ENCODE data around the gene STXBP6.

STXBP6 gene

DNA sequence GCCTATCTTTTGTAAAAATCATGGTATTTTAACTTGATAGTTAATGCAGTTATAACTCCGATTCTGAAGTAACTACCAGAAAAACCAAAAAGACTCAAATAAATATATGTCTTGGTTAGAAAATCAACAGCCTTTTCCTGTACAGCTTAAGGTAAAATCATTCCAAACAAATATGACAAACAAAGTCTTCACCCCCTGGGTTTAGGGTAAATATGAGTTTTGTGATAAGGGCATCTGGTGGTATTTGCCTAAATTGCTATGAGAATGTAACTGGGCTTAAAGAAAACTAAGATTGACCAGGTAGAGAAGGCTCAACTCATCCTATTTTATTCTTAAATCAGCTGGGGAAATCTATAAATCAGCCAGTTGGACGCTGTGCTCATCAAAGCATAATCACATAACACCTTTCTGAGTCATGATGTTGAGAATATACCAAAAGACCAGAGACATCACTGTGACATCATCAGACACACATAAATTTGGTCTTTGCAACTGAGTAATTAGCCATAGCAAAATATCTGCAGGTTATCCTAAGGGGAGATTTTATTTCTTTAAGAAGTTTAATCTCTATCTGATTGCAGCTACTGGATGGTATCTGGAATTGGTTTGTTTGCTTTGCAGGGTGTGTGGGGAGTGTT lies 133.9 kb downstream of the STXBP6 start:
- no peak for DNase-seq (ENCODE audit: low spot score)

DNA sequence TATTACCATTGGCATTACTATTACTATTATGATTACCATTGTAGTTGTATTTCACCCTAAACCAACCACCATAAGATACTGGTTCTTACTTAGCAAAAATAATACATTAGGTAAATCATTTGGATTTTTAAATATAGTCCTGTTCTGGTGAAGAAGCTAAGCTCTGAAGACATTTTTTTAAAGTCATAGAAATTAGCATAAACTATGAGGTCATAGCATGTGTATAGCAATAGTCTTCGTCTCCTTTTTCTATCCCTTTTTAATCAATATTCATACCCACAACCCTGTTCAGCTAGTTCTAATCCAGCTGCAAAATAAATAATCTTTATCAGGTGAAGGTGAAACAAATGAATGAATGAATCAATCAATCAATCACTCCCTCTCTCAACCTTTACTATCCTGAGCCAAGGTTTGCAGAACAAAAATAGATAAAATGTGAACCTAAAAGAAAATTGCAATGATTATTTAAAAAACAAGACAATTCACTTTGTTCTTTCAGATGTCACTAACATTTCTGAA lies 134.5 kb downstream of the STXBP6 start:
- no peak for DNase-seq (ENCODE audit: low spot score)

DNA sequence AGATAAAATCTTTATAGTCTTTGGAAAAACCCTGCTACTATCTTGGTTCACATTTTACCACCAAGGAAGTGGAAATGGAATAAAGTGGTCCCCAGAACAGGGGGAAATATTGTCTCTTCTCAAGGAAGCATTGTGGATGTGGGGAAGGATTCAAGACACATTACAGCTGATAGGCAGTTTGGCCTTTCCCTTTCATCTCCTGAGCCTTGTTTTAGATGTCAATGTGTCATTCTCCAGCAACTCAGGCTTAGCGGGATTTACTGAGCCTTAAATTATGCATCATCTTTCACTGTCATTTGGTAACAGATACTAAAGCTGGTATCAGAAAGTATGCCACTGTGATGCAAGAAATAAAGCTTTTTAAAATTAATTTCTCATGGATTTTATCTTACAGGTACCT lies 136.2 kb downstream of the STXBP6 start:
- no peak for DNase-seq (ENCODE audit: low spot score)

DNA sequence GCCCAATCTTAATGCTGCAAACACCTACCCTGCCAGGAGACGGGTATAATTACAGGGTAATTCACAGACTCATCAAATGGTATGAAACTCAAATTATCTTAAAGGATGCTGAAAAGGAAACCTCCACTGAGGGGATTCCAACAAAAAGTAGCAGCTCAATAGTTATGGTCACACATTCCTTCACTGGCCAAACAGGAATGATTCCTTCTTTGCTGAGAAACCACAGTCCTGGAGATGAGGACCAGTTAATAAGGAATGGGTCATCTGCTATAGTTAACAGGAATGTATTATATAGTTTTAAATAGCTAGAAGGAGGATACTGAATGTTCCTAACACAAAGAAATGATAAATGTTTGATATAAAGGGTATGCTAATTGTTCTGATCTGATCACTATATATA lies 136.9 kb downstream of the STXBP6 start:
- DNase-seq (ENCODE audit: low spot score), result no peak

DNA sequence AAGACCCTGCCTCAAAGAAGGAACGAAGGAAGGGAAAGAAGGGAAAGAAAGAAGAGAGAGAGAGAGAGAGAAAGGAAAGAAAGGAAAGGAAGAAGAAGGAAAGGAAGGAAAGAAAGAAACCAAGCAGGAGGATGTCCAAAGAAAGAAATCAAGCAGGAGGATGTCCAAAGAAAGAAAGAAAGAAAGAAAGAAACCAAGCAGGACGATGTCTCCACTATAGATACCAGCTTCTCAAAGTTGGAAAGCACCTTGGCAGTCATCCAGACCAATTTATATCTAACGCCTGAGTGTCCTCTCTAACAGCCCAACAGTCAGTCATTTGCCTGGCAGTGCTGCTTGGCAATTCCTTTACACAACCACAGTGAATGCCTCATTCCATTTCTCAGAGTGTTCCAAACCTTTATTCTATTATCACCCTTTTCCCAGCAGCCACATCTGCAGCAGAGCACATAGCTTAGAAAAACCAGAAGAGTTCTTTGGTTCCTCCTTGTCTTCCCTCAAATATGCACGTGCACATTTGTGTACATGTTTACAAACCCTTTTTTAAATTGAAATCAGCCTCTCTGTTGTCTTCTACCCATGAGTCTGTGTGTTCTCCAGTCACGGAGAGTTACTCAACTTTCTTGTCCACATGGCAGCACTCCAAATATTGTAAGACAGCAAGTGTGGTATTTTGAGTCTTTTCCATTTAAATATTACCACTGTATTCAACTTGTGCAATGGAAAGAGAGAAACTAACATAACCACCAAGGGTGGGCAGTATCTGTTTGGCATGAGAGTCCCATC lies 138.4 kb downstream of the STXBP6 start:
- DNase-seq (ENCODE audit: low spot score), result no peak

DNA sequence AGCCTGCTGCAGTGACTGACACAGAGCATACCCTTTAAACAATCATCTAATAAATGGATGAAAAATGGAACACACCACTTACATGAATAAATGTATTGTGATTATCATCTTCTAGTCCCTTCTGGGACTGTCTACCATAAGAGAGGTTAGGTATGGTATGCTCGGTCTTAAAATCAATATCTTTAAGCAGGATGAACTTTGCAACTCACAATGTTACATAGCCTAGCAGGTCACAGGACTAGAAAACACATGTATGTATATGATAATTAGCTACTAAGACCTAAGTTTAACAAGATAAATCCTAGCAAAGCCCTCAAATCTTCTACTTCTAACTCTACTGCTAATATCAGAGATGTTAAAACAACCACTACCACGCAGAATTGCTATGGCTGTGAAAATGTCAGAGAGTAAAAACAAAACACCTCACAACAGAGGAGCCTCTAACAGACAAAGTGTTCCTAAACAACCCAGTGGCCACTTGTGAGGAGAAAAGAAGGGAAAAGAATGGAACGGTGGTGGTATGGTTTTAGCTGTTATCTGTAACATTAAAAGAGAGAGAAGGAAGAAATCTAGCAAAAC lies 139.4 kb downstream of the STXBP6 start:
- no peak for DNase-seq (ENCODE audit: low spot score)

DNA sequence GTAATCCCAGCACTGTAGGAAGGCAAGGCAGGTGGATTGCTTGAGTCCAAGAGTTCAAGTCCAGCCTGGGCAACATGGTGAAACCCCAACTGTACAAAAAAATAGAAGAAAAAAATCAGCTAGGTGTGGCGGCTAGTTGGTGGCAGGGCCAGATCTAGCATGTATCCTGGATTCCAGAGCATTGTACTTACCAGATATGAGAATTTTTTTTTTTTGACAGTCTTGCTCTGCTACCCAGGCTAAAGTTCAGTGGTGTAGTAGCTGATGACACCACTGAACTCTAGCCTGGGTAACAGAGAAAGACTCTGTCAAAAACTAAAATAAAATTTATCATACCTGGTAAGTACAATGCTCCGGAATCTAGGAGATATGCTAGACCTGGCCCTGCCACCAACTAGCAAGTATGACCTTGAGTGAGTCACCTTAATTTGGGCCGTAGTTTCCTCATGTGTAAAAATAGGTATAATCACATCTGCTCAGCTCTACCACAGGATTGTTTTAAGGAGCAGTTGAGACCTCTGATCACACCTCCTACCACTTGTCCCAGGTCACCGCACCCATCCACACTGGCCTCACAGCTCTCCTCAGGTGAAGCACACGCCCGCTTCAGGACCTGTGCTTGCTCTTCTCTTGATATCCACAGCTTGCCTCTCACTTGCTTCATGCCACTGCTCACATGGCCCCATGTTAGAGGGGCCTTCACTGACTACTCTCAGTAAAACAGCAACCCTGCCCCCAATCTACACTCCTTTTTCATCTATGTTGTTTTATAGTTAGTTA lies 140.2 kb downstream of the STXBP6 start:
- DNase-seq (ENCODE audit: low spot score), result no peak

DNA sequence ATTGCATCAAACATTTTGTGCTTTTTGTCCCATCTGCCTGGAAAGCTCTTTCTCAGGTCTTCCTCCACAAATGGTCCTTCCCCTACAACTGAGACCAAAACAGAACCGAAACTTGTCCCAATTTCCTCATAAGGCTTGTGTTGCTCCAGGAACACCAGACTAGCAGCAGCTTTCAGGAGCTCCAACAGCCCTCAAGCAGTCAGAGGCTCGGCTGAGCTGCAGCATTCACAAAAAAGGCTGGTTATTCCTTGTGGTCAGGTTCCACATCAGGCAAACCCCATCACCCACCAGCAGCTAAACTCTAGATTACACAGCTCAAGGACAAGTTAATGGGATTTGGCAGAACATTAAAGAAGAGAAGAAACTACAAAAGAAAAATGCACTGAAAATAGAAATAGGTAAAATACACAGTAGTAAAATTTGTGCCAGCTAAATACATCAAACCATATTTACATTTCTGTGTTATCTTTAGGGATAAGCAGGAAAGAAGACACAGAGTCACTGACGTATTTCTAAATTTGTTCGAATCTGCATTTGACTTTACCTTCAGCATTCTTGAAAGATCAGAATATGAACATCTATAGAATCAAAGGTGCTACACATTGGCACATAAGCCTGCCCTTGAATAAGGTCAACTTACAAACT lies 141.2 kb downstream of the STXBP6 start:
- no peak for DNase-seq (ENCODE audit: low spot score)

DNA sequence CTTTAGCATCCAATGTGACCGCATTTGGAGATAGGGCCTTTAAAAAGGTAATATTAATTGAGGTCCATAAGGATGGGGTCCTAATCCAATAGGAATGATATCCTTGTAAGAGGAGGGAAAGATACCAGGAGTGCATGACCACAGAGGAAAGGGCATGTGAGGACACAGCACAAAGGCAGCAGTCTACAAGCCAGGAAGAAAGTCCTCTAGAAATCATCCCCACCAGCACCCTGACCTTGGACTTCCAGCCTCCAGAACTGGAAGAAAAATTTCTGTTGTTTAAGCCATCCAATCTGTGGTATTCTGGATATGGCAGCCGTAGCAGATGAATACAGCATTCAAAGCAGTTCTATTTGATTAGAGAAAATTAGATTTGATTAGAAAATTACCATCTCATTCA lies 145.4 kb downstream of the STXBP6 start:
- DNase-seq (ENCODE audit: low spot score), result no peak

DNA sequence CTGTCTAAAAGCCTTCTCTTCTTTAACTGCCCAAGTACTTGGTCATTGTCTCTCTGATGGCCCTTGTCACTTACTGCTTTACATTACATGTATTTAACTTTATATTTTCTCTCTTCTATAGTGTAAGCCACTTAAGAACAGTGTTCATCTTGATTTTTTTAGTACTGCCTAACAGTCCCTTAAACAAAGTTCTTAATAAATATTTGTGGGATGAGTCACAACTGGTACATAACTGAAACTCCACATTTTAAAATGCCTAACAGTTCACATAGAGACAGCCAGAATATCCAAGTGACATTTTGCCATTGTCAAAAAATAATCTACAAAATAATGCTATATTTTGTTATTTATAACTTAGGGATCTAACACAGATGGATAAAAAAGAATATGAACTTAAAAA lies 146.6 kb downstream of the STXBP6 start:
- DNase-seq (ENCODE audit: low spot score), result no peak

DNA sequence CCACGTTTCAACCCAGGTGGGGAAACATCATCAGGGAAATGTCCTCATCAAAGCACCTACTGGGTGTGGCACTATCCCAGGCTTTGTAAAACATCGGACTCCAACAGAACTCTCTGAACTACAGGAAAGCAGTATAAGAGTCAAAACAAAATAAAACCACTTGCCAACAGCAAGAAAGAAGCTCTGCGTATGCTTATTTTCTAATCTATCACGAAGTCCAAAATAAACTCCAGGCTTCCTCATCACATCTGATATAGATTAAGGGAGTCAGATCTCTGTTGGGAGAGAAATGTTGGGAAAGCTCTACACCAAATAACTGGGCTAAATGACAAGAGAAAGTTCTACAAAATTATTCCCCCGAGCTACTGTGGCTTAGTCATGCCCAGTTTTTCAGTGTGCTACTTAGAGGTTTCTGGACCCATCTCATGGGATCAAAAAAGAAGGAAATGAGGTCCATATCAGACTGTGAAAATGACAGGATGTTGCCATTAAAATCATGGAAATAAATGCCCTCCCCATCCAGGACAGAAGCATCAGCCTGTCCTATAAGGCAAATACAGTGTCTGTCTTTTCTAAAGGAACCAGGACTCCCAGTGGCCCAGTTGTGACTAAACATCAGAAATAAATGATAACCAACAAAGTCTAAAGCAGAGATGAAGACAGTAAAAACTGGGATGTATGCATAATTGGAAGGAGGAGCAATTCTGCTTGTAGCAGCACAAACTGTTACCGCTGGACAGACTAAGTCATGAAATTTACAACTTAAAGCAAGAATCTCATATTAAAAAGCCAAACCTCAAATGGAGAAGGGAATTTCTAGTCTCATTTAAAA lies 149.5 kb downstream of the STXBP6 start:
- no peak for DNase-seq (ENCODE audit: low spot score)

DNA sequence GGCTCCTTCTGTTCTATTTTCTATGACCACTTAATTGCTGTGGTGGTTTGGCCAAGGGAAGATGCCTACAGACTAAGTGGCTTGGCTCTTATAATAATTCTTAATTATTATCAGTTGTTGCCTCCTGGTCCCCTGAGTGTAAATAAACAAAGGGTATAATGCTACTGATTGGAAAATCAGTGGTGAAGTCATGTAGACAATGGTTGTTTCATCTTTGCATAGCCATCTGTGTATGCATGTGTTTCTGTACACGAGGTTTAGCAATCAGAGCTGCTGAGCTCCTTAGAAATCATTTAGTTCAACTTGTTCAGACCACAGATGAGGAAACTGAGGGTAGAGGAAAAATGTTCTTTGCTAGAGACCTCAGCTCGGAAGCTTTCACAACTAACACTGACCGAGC lies 152.2 kb downstream of the STXBP6 start:
- no peak for DNase-seq (ENCODE audit: low spot score)

DNA sequence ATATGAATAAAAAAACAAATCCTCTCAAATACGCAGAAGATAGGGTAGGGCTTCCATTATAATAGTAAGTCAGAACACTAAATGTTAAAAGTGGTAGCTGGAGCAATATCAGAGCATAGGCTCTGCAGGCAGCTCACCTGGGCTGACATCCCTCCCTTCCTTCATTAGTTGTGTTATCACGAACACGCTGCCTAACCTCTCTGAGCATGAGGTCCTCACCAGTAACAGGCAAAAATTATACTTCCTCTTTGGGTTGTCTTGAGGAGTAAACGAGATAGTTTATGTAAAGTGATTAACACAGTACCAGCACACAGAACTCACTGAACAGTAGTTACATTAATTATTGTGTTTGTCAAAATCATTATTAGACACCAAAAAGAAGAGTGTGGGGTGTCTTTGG lies 154.3 kb downstream of the STXBP6 start:
- DNase-seq (ENCODE audit: low spot score), result no peak

DNA sequence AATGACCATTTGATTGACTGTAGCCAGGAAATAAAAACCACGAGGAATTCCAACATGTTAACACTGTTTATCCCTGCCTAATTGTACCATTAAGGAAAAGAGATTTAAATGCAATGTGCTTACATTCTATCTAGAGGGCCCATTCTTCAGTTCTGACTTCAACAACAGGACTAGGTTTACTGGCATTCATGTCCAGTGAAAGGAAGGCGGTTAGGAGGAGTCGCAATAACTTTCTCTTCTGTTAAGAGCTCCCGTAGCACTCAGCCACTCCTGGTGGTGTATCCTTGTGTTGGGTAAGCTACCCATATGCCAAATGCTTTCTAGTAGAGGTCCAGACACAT lies 154.7 kb downstream of the STXBP6 start:
- no peak for DNase-seq (ENCODE audit: low spot score)

DNA sequence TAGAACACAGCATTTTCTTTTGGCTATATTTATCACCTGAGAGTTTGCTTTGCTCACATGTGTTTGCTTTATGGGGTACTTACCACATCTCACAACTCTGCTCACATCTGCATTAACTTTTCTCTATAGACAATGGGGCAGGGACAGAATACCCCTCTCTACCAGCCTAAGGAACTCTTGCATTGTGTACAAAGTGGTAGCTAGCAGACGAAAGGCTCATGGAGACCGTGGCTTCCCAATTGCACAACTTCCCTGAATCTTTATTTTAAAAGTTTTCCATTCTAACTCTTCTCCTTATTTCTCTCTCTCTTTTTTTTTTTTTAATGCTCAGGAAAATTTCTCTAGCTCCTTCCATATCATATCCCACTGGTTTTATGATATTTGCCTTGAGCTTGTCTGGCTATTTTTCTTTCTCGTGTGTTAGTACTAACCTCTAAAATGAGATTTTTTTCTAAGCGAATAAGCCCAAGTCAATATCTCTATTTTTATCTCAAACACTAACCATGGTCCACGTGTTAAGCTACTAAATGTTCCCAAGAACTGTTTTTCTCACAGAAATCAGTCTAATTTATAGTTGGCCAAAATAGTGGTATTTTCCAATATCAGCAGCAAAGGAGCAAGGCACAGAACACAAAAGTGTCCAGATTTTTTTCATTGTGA lies 155.2 kb downstream of the STXBP6 start:
- no peak for DNase-seq (ENCODE audit: low spot score)

DNA sequence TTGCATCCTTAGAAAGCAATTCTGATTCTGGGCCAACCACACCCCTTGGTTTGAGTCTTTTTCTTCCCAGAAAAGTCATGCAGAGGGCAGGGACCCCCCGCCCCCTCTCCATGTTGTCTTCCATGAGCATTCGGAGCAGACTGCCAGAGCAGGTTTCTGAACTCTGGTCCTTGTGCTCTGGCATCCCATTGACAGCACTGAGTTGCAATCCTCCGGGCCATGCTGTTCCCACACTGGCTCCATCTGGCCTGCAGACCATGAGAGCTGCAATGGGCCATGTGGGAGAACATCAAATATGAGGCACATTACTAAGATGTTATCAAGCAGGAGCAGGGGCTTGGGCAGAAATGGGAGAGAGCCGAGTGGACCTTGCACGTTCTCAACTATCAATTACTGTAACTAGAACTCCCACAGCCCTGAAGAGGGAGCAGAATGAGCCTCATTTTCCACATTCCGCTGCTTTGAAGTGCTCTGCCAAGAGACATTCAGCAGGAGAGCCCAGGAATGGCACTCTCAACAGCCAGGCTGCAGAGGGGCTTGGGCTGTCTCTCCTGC lies 157.4 kb downstream of the STXBP6 start:
- no peak for DNase-seq (ENCODE audit: low spot score)

DNA sequence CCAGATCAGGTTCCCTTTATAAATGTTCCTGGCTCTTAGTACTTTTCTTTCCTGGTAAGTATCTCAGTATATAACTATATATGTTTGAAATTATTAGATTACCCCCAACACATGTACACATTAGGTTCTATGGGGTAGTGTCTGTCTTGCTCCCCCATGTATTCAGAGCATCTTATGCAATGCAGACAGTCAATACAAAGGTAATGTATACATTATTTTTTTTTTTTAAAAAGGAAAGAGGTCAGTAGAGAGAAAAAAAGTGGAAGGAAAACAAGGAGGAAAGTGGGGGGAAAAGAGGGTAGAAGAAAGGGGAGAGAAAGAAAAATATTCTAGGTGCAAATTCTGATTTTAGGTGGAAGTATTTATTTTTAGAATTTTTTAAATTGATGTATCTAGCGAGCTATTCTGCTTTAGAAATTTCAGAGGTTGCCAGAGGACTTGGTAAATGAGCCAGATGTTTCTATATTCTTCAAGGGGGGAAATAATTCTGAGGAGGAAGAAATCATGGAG lies 157.9 kb downstream of the STXBP6 start:
- DNase-seq (ENCODE audit: low spot score), result no peak

DNA sequence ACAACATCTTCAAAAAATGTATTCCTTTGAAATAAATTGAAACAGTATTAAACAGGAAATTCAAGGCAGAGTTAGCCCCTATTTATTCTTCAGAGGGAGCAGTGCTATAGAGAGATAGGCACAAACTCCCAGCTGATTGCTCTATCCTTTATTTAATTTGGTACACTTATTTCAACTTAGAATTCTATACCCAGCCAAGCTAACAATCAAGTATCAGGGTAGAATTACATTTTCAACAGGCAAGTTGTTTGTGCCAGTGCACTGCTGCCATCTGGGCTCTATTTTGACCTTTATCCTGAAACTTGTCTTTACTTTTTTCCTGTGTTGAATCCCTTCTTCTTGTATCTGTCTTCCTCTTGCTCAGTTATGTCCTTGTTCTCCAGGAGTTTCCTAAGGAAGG lies 159.2 kb downstream of the STXBP6 start:
- DNase-seq (ENCODE audit: low spot score), result no peak

DNA sequence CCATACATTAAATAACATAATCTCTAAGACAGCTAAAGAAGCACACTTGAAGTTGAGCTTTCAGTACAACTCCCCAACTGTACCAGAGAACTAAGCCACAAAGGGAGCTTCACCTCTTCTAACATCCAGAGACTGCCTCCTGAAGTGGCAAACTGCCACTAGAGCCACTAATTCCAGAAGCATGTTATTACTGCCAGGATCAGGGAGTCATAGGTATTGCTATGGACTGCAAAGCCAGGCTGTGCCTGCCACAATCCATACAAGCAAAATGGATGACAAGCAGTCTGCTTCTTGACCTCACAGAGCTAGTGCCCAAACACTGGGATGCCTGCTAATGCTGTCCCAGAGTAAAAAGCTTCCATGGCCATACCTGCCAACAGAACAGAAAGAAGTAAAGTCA lies 160.1 kb downstream of the STXBP6 start:
- no peak for DNase-seq (ENCODE audit: low spot score)

DNA sequence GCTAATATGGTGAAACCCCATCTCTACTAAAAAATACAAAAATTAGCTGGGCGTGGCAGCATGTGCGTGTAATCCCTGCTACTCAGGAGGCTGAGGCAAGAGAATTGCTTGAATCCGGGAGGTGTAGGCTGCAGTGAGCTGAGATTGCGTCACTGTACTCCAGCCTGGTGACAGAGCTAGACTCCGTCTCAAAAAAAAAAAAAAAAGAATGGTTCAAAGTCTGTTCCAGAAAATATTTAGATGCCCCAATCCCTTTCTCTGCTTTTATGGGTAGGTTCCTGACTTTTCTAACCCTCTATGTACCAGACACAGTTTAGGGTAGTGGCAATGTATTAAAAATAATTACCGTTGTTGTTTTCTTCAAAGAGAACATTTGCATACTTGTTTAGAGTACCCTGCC lies 161.4 kb downstream of the STXBP6 start:
- no peak for DNase-seq (ENCODE audit: low spot score)

Data from germinal center (tissue), 1 donor.